ENCODE results near the gene PTPN1.

DNA sequence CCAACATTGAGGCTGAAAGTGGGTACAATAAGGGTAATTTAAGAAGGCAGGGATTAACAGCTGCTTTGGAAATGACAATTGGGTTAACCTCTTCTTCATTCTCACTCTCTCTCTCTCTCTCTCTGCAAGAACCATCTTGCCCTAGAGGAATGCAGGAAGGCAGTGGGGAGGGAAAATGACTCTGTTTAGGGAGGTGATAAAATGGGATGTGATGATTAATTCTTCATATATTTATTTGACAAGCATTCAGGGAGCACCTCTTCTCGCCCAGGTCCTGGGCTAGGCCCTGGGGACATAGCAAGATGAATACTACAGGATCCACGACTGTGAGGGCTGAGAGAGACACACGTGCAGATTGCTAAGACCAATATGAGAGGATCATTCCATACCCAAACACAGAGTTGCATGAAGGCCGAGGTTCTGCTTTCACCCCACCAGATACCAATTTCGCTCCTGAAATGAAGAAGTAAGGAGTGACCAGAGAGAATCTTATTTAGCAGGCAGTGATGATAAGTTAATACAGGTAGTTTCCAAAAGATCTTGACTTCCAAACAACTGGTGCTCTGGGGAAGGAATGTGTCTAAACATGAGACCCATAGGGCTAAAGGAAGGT lies 13.3 kb upstream of the PTPN1 start:
- TF ChIP-seq TAF1 (IDR thresholded peaks at IDR 0.05; ENCODE audit: borderline replicate concordance, low read depth, low read length) (no peak), NFYA (IDR thresholded peaks at IDR 0.05; ENCODE audit: borderline replicate concordance, low read depth, low read length) (no peak), BCL11A (IDR thresholded peaks at IDR 0.05; ENCODE audit: low read depth, low read length) (no peak), JUNB (IDR thresholded peaks at IDR 0.05) (no peak), CREM (IDR thresholded peaks at IDR 0.05; ENCODE audit: low read depth) (no peak), ETV6 (conservative IDR thresholded peaks at IDR 0.05 in 1 of 2, IDR thresholded peaks at IDR 0.05 in 1 of 2; ENCODE audit: borderline replicate concordance in 1 of 2, low read depth in 1 of 2) (no peak), POLR2AphosphoS5 (IDR thresholded peaks at IDR 0.05; ENCODE audit: low read length) (no peak), MYC (IDR thresholded peaks at IDR 0.05; ENCODE audit: insufficient read depth, insufficient read length, insufficient replicate concordance, low read length, severe bottlenecking) (no peak), RAD51 (IDR thresholded peaks at IDR 0.05) (no peak), FOS (IDR thresholded peaks at IDR 0.05; ENCODE audit: borderline replicate concordance, extremely low read depth, insufficient read length) (no peak), HDAC2 (IDR thresholded peaks at IDR 0.05) (no peak), CREB1 (IDR thresholded peaks at IDR 0.05; ENCODE audit: low read depth) (no peak)
- TF ChIP-seq, protein P1, sequence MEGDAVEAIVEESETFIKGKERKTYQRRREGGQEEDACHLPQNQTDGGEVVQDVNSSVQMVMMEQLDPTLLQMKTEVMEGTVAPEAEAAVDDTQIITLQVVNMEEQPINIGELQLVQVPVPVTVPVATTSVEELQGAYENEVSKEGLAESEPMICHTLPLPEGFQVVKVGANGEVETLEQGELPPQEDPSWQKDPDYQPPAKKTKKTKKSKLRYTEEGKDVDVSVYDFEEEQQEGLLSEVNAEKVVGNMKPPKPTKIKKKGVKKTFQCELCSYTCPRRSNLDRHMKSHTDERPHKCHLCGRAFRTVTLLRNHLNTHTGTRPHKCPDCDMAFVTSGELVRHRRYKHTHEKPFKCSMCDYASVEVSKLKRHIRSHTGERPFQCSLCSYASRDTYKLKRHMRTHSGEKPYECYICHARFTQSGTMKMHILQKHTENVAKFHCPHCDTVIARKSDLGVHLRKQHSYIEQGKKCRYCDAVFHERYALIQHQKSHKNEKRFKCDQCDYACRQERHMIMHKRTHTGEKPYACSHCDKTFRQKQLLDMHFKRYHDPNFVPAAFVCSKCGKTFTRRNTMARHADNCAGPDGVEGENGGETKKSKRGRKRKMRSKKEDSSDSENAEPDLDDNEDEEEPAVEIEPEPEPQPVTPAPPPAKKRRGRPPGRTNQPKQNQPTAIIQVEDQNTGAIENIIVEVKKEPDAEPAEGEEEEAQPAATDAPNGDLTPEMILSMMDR (IDR thresholded peaks at IDR 0.05 in 2 of 3, conservative IDR thresholded peaks at IDR 0.05 in 1 of 3; ENCODE audit: control insufficient read depth in 2 of 3, extremely low read depth in 1 of 3, insufficient read depth in 1 of 3, low read depth in 3 of 3, low read length in 3 of 3) = no peak
- TF ChIP-seq, protein P2, sequence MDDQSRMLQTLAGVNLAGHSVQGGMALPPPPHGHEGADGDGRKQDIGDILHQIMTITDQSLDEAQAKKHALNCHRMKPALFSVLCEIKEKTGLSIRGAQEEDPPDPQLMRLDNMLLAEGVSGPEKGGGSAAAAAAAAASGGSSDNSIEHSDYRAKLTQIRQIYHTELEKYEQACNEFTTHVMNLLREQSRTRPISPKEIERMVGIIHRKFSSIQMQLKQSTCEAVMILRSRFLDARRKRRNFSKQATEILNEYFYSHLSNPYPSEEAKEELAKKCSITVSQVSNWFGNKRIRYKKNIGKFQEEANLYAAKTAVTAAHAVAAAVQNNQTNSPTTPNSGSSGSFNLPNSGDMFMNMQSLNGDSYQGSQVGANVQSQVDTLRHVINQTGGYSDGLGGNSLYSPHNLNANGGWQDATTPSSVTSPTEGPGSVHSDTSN (IDR thresholded peaks at IDR 0.05; ENCODE audit: insufficient replicate concordance, low read depth, low read length) = no peak

Measured in GM12878 (cell line).